Esophagus squamous epithelium (tissue), 4 donors: ENCODE measurements around the gene LRRC32.

Source experiments
- POLR2A ChIP-seq, 4 donors: fragments of 450-650 bp; IDR thresholded peaks; one replicate each; pipeline ENCODE4 v1.6.1; 2017; ENCODE audit warnings: antibody characterized with exemption in 4 of 4, mild to moderate bottlenecking in 4 of 4, moderate library complexity in 3 of 4
- TF ChIP-seq, protein P1 (sequence below), 6 experiments: fragments of 450-650 bp in 4 of 6; fragments of 200-600 bp in 2 of 6; sonication (generic) in 2 of 6; IDR thresholded peaks; one replicate each; pipeline ENCODE4 v1.5.1; 2016 to 2019; ENCODE audit warnings: antibody characterized with exemption in 6 of 6, mild to moderate bottlenecking in 4 of 6, moderate library complexity in 4 of 6

DNA sequence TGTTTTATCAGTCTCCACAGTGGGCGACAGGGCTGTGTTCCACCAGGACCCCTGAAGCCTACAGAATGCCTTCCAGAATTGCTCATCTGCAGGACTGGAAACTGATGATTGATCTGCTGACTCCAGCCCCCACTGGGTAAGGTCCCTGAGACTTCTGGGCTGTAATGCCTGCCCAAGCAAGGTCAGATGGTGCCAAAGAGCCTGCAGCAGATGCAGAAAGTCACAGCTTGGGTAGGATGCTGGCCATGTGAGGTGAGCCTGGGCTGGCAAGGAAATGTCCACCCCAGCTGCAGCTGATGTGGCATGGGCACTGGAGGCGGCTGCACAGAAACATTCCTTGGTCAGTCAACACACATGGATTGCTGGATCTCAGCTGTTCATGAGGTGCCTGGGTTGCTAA is 30.9 kb downstream of the LRRC32 start:
- TF ChIP-seq, protein P1, sequence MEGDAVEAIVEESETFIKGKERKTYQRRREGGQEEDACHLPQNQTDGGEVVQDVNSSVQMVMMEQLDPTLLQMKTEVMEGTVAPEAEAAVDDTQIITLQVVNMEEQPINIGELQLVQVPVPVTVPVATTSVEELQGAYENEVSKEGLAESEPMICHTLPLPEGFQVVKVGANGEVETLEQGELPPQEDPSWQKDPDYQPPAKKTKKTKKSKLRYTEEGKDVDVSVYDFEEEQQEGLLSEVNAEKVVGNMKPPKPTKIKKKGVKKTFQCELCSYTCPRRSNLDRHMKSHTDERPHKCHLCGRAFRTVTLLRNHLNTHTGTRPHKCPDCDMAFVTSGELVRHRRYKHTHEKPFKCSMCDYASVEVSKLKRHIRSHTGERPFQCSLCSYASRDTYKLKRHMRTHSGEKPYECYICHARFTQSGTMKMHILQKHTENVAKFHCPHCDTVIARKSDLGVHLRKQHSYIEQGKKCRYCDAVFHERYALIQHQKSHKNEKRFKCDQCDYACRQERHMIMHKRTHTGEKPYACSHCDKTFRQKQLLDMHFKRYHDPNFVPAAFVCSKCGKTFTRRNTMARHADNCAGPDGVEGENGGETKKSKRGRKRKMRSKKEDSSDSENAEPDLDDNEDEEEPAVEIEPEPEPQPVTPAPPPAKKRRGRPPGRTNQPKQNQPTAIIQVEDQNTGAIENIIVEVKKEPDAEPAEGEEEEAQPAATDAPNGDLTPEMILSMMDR (IDR thresholded peaks at IDR 0.05) = no peak
- no peak for TF ChIP-seq POLR2A (IDR thresholded peaks at IDR 0.05)
